Sigmoid colon (tissue), 7 donors: ENCODE measurements around the gene IVD. TPM values are rescaled to one million over a fixed set of nuclear protein-coding genes. Genes with fewer than 3 reads are reported as not detected.

Source experiments
- DNase-seq: peaks from one replicate; pipeline ENCODE4 v3.0.0-alpha.2; 2019
- H3K27ac ChIP-seq, 4 donors: fragments of 200-600 bp; sonication (generic); one replicate each; pipeline ENCODE4 v1.5.1; 2016 to 2019; ENCODE audit warnings: mild to moderate bottlenecking in 1 of 4
- H3K27me3 ChIP-seq, 3 donors: fragments of 200-600 bp; sonication (generic); one replicate each; pipeline ENCODE4 v1.5.1; 2019; ENCODE audit warnings: mild to moderate bottlenecking in 1 of 3
- H3K36me3 ChIP-seq, 4 donors: fragments of 200-600 bp; sonication (generic); one replicate each; pipeline ENCODE4 v1.5.1; 2016 to 2019
- H3K4me1 ChIP-seq, 4 donors: fragments of 200-600 bp; sonication (generic); one replicate each; pipeline ENCODE4 v1.5.1; 2017 to 2019
- H3K4me3 ChIP-seq, 4 donors: fragments of 200-600 bp; sonication (generic); one replicate each; pipeline ENCODE4 v1.5.1; 2017 to 2019; ENCODE audit warnings: mild to moderate bottlenecking in 2 of 4, moderate library complexity in 1 of 4
- H3K9me3 ChIP-seq, 4 donors: fragments of 200-600 bp in 3 of 4; sonication (generic) in 3 of 4; one replicate each; pipeline versions ENCODE4 v1.5.1 to v1.6.1; 2013 to 2019
- CTCF ChIP-seq, 4 experiments: fragments of 450-650 bp in 3 of 4; fragments of 200-600 bp in 1 of 4; IDR thresholded peaks; one replicate each; pipeline ENCODE4 v1.5.1; 2016 to 2019; ENCODE audit warnings: antibody characterized with exemption in 4 of 4, mild to moderate bottlenecking in 3 of 4, moderate library complexity in 2 of 4
- EP300 ChIP-seq, 4 donors: sonication (generic); formaldehyde crosslinking; IDR thresholded peaks; one replicate each; pipeline ENCODE4 v1.6.1; 2017; ENCODE audit warnings: antibody characterized with exemption in 4 of 4
- POLR2A ChIP-seq, 2 donors: fragments of 450-650 bp; IDR thresholded peaks; one replicate each; pipeline ENCODE4 v1.6.1; 2016; ENCODE audit warnings: antibody characterized with exemption in 2 of 2, mild to moderate bottlenecking in 2 of 2, moderate library complexity in 2 of 2
- POLR2AphosphoS5 ChIP-seq, 4 donors: sonication (generic); formaldehyde crosslinking; IDR thresholded peaks; one replicate each; pipeline ENCODE4 v1.6.1; 2017; ENCODE audit warnings: antibody characterized with exemption in 4 of 4
- whole genome bisulfite sequencing, 2 donors: extraction: QIAGEN DNeasy Blood & Tissue Kit; methylation state at CpG; one replicate each; pipeline ENCODE4 v1.1.7; 2013; 5-methylcytosine and 5-hydroxymethylcytosine counted together
- intact Hi-C: fragments of 100-400 bp; cut with DNase I; formaldehyde crosslinking; loops from one replicate; pipeline ENCODE4 v1.15.1; 2023
- polyA plus RNA-seq, 3 donors: library from polyadenylated mRNA; stranded (reverse); fragments of 200-250 nt; gene quantifications; one replicate each; pipeline ENCODE4 v1.2.3, GENCODE V29; 2013
- total RNA-seq, 4 donors: library from RNA; depleted of rRNA; stranded (reverse); fragments of >200 nt; gene quantifications; one replicate each; pipeline ENCODE4 v1.1.0, GENCODE V29; 2016
- donor health status: healthy with polysubstance abuse.
- donor health status: Bipolar disorder and iron deficiency.
- donor health status: healthy.

The IVD gene
- total and polyA plus RNA-seq, 7 donors = 28.8 to 59.9 (median 50.8) TPM

- WGBS, 2 donors = 3 to 4% methylated on average over 52 of the region's 52 CpGs
- Histone ChIP-seq H3K27me3 (no peaks in the 10 kb centered on the region), H3K9me3 (no peaks in the 10 kb centered on the region), H3K36me3 (peaks cover 0 to 14% (median 8%) of the 10 kb centered on the region in 4 donors), H3K4me3 (peak within 1 kb of the TSS; percentile 61 to 92 (median 82)), H3K27ac (peak within 1 kb of the TSS; percentile 84 to 89 (median 88)), H3K4me1 (peaks cover 0 to 22% (median 18%) of the 10 kb centered on the region in 4 donors)
- intact Hi-C loops = loop anchor here (2.0 to 5.0 kb wide), 3 partner anchors 30 to 97 kb away; partner anchors contain the start of genes BAHD1, CCDC32 and RPUSD2
- TF ChIP-seq EP300 (IDR thresholded peaks at IDR 0.05) = no peak
- TF ChIP-seq CTCF (IDR thresholded peaks at IDR 0.05) = no peak
- no peak for TF ChIP-seq POLR2A (IDR thresholded peaks at IDR 0.05)
- TF ChIP-seq POLR2AphosphoS5 (IDR thresholded peaks at IDR 0.05) = peak in 3 of 4 donors; percentile 4 to 61 (median 55)
- peak; percentile 75 for DNase-seq
These were observed 65.0 kb downstream of the IVD start, which contains the start of gene CHST14 for GRCh38 chr15:40470423-40471104. TSS of gene CHST14 (plus strand) at chr15:40470984. CDS start at chr15:40471214, 230 bp downstream.

Other genes with a start within 250 kb of the IVD start
- 1 to 10 TPM in 2 of 4 donors, under 1 TPM in 2; 0.33 to 3.6 (median 1.2) TPM for gene BUB1B, start 244.7 kb upstream of the IVD start, total RNA-seq
- 1 to 10 TPM in 2 of 3 donors, under 1 TPM in 1; 0.60 to 9.6 (median 1.8) TPM for gene BUB1B, start 244.7 kb upstream of the IVD start, polyA plus RNA-seq
- gene PAK6, start 166.7 kb upstream of the IVD start, total RNA-seq = 1 to 10 TPM in 3 of 4 donors, under 1 TPM in 1; 0.33 to 3.0 (median 1.2) TPM
- gene PAK6, start 166.7 kb upstream of the IVD start, polyA plus RNA-seq = 1 to 10 TPM; 1.2 to 2.8 (median 1.6) TPM
- gene ANKRD63, start 122.7 kb upstream of the IVD start, total RNA-seq = 1 to 10 TPM in 1 of 4 donors, not detected in 3; 1.6 TPM
- not detected for gene ANKRD63, start 122.7 kb upstream of the IVD start, polyA plus RNA-seq
- 10 to 100 TPM in 2 of 4 donors, 1 to 10 TPM in 2; 5.4 to 12.5 (median 9.4) TPM for gene PLCB2, start 97.9 kb upstream of the IVD start, total RNA-seq
- 10 to 100 TPM in 1 of 3 donors, 1 to 10 TPM in 2; 2.4 to 27.5 (median 2.8) TPM for gene PLCB2, start 97.9 kb upstream of the IVD start, polyA plus RNA-seq
- 10 to 100 TPM; 41.0 to 63.1 (median 51.8) TPM for gene INAFM2, start 82.1 kb upstream of the IVD start, total RNA-seq
- gene INAFM2, start 82.1 kb upstream of the IVD start, polyA plus RNA-seq = 10 to 100 TPM in 1 of 3 donors, 1 to 10 TPM in 2; 6.6 to 13.4 (median 9.0) TPM
- gene CCDC9B, start 64.9 kb upstream of the IVD start, total RNA-seq = 10 to 100 TPM; 43.9 to 97.2 (median 65.3) TPM
- 10 to 100 TPM in 1 of 3 donors, 1 to 10 TPM in 2; 5.1 to 33.4 (median 7.8) TPM for gene CCDC9B, start 64.9 kb upstream of the IVD start, polyA plus RNA-seq
- 1 to 10 TPM in 1 of 4 donors, not detected in 3; 8.2 TPM for gene PHGR1, start 54.8 kb upstream of the IVD start, total RNA-seq
- gene PHGR1, start 54.8 kb upstream of the IVD start, polyA plus RNA-seq = over 10,000 TPM; 12,817 to 35,077 (median 19,474) TPM
- 1 to 10 TPM in 1 of 4 donors, under 1 TPM in 3; 0.16 to 1.1 (median 0.38) TPM for gene DISP2, start 47.6 kb upstream of the IVD start, total RNA-seq
- 1 to 10 TPM; 1.8 to 3.0 (median 2.8) TPM for gene DISP2, start 47.6 kb upstream of the IVD start, polyA plus RNA-seq
- 10 to 100 TPM in 1 of 4 donors, 1 to 10 TPM in 3; 5.0 to 13.8 (median 6.6) TPM for gene KNSTRN, start 23.1 kb upstream of the IVD start, total RNA-seq
- 10 to 100 TPM in 1 of 3 donors, 1 to 10 TPM in 2; 6.0 to 18.9 (median 9.5) TPM for gene KNSTRN, start 23.1 kb upstream of the IVD start, polyA plus RNA-seq
- gene BAHD1, start 35.2 kb downstream of the IVD start, total RNA-seq = 10 to 100 TPM in 1 of 4 donors, 1 to 10 TPM in 3; 7.7 to 16.3 (median 9.3) TPM
- gene BAHD1, start 35.2 kb downstream of the IVD start, polyA plus RNA-seq = 10 to 100 TPM in 2 of 3 donors, 1 to 10 TPM in 1; 9.6 to 20.2 (median 14.1) TPM
- gene CHST14, start 65.2 kb downstream of the IVD start, total RNA-seq = 10 to 100 TPM in 1 of 4 donors, 1 to 10 TPM in 3; 6.4 to 10.2 (median 7.4) TPM
- gene CHST14, start 65.2 kb downstream of the IVD start, polyA plus RNA-seq = 1 to 10 TPM; 1.2 to 6.2 (median 1.2) TPM
- 10 to 100 TPM; 21.4 to 55.3 (median 40.5) TPM for gene CCDC32, start 159.2 kb downstream of the IVD start, total RNA-seq
- 10 to 100 TPM; 28.8 to 43.0 (median 31.0) TPM for gene CCDC32, start 159.2 kb downstream of the IVD start, polyA plus RNA-seq
- 10 to 100 TPM in 2 of 4 donors, 1 to 10 TPM in 2; 8.3 to 13.3 (median 10.0) TPM for gene RPUSD2, start 163.5 kb downstream of the IVD start, total RNA-seq
- gene RPUSD2, start 163.5 kb downstream of the IVD start, polyA plus RNA-seq = 10 to 100 TPM in 1 of 3 donors, 1 to 10 TPM in 2; 4.6 to 10.8 (median 6.0) TPM
- gene KNL1, start 188.5 kb downstream of the IVD start, total RNA-seq = under 1 TPM in 3 of 4 donors, not detected in 1; 0.36 to 0.83 (median 0.68) TPM
- 1 to 10 TPM in 1 of 3 donors, under 1 TPM in 2; under 0.01 to 5.9 (median 0.46) TPM for gene KNL1, start 188.5 kb downstream of the IVD start, polyA plus RNA-seq